WTC11 (cell line): ENCODE results near the gene TMTC2.

Experiments used
- ATF1 ChIP-seq: sonication (generic); formaldehyde crosslinking; IDR thresholded peaks from 2 replicates; pipeline ENCODE4 v1.8.1; 2023; ENCODE audit warnings: mild to moderate bottlenecking, moderate library complexity, missing genetic modification reagents
- ATF3 ChIP-seq: sonication (generic); formaldehyde crosslinking; conservative IDR thresholded peaks from 2 replicates; pipeline ENCODE4 v1.8.1; 2022; ENCODE audit warnings: mild to moderate bottlenecking, missing genetic modification reagents
- CREM ChIP-seq: sonication (generic); formaldehyde crosslinking; IDR thresholded peaks from 2 replicates; pipeline ENCODE4 v1.8.1; 2022; ENCODE audit warnings: mild to moderate bottlenecking, missing genetic modification reagents, moderate library complexity
- E2F1 ChIP-seq: sonication (generic); formaldehyde crosslinking; IDR thresholded peaks from 2 replicates; pipeline ENCODE4 v1.8.0; 2022; ENCODE audit warnings: mild to moderate bottlenecking, missing genetic modification reagents
- ELF4 ChIP-seq: sonication (generic); formaldehyde crosslinking; IDR thresholded peaks from 2 replicates; pipeline ENCODE4 v1.8.1; 2022; ENCODE audit warnings: low read depth, mild to moderate bottlenecking, moderate library complexity, missing genetic modification reagents
- GABPB1 ChIP-seq: sonication (generic); formaldehyde crosslinking; IDR thresholded peaks from 2 replicates; pipeline ENCODE4 v1.8.1; 2023; ENCODE audit warnings: mild to moderate bottlenecking, missing genetic modification reagents
- JUN ChIP-seq: sonication (generic); formaldehyde crosslinking; IDR thresholded peaks from 2 replicates; pipeline ENCODE4 v1.8.0; 2023; ENCODE audit warnings: mild to moderate bottlenecking, missing genetic modification reagents
- KAT7 ChIP-seq: sonication (generic); formaldehyde crosslinking; IDR thresholded peaks from 2 replicates; pipeline ENCODE4 v1.8.1; 2023; ENCODE audit warnings: missing genetic modification reagents, mild to moderate bottlenecking, borderline replicate concordance
- TCF7 ChIP-seq: sonication (generic); formaldehyde crosslinking; IDR thresholded peaks from 2 replicates; pipeline ENCODE4 v1.8.0; 2022; ENCODE audit warnings: mild to moderate bottlenecking, low read depth, missing genetic modification reagents, moderate library complexity
- TEAD4 ChIP-seq: sonication (generic); formaldehyde crosslinking; IDR thresholded peaks from 2 replicates; pipeline ENCODE4 v1.8.0; 2022; ENCODE audit warnings: mild to moderate bottlenecking, missing genetic modification reagents
- TF ChIP-seq, protein P1 (sequence below): fragments of 200-600 bp; IDR thresholded peaks from 2 replicates; pipeline ENCODE4 v1.8.0; 2022; ENCODE audit warnings: antibody characterized with exemption
- TF ChIP-seq, protein P2 (sequence below): sonication (generic); formaldehyde crosslinking; IDR thresholded peaks from 2 replicates; pipeline ENCODE4 v1.8.1; 2023; ENCODE audit warnings: mild to moderate bottlenecking, moderate library complexity, missing genetic modification reagents
- TF ChIP-seq, protein P3 (sequence below): sonication (generic); formaldehyde crosslinking; IDR thresholded peaks from 2 replicates; pipeline ENCODE4 v1.8.0; 2022; ENCODE audit warnings: mild to moderate bottlenecking, missing genetic modification reagents
- TF ChIP-seq, protein P4 (sequence below): sonication (generic); formaldehyde crosslinking; IDR thresholded peaks from 2 replicates; pipeline ENCODE4 v1.8.1; 2023; ENCODE audit warnings: mild to moderate bottlenecking, missing genetic modification reagents, moderate library complexity

DNA sequence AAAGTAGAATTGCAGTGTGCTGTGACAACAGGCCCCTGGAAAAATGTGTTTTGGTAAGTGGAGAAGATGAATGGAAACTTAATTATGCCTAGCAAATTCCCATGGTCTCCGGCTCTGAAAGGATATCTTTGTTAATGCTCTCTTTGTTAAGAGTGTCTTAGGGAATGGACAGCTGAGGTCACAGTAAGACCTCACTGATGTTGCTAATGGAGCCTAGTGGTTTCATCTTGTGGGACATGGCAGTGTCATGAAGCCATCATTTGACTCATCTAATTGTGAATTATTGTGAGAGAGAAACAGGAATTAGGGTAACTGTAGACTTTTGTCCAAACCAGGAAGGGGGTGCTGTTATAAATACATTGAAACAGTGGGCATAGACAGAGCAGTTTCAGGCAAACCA lies 330.3 kb downstream of the TMTC2 start:
- TF ChIP-seq KAT7 (CRISPR knock-in tag): no peak
- TF ChIP-seq TCF7 (CRISPR knock-in tag): no peak
- TF ChIP-seq, protein P1, sequence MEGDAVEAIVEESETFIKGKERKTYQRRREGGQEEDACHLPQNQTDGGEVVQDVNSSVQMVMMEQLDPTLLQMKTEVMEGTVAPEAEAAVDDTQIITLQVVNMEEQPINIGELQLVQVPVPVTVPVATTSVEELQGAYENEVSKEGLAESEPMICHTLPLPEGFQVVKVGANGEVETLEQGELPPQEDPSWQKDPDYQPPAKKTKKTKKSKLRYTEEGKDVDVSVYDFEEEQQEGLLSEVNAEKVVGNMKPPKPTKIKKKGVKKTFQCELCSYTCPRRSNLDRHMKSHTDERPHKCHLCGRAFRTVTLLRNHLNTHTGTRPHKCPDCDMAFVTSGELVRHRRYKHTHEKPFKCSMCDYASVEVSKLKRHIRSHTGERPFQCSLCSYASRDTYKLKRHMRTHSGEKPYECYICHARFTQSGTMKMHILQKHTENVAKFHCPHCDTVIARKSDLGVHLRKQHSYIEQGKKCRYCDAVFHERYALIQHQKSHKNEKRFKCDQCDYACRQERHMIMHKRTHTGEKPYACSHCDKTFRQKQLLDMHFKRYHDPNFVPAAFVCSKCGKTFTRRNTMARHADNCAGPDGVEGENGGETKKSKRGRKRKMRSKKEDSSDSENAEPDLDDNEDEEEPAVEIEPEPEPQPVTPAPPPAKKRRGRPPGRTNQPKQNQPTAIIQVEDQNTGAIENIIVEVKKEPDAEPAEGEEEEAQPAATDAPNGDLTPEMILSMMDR: no peak
- TF ChIP-seq, protein P2, sequence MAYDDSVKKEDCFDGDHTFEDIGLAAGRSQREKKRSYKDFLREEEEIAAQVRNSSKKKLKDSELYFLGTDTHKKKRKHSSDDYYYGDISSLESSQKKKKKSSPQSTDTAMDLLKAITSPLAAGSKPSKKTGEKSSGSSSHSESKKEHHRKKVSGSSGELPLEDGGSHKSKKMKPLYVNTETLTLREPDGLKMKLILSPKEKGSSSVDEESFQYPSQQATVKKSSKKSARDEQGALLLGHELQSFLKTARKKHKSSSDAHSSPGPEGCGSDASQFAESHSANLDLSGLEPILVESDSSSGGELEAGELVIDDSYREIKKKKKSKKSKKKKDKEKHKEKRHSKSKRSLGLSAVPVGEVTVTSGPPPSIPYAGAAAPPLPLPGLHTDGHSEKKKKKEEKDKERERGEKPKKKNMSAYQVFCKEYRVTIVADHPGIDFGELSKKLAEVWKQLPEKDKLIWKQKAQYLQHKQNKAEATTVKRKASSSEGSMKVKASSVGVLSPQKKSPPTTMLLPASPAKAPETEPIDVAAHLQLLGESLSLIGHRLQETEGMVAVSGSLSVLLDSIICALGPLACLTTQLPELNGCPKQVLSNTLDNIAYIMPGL: no peak
- no peak for TF ChIP-seq ATF3
- TF ChIP-seq, protein P3, sequence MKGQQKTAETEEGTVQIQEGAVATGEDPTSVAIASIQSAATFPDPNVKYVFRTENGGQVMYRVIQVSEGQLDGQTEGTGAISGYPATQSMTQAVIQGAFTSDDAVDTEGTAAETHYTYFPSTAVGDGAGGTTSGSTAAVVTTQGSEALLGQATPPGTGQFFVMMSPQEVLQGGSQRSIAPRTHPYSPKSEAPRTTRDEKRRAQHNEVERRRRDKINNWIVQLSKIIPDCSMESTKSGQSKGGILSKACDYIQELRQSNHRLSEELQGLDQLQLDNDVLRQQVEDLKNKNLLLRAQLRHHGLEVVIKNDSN (CRISPR knock-in tag): no peak
- no peak for TF ChIP-seq TEAD4 (CRISPR knock-in tag)
- no peak for TF ChIP-seq JUN
- no peak for TF ChIP-seq ATF1 (CRISPR knock-in tag)
- TF ChIP-seq CREM: no peak
- TF ChIP-seq, protein P4, sequence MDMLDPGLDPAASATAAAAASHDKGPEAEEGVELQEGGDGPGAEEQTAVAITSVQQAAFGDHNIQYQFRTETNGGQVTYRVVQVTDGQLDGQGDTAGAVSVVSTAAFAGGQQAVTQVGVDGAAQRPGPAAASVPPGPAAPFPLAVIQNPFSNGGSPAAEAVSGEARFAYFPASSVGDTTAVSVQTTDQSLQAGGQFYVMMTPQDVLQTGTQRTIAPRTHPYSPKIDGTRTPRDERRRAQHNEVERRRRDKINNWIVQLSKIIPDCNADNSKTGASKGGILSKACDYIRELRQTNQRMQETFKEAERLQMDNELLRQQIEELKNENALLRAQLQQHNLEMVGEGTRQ (CRISPR knock-in tag): no peak
- TF ChIP-seq ELF4: no peak
- no peak for TF ChIP-seq GABPB1 (CRISPR knock-in tag)
- TF ChIP-seq E2F1 (CRISPR knock-in tag): no peak
